Activated CD4-positive, alpha-beta T cell treated with anti-CD3 and anti-CD28 coated beads, Interleukin-2, amount 10 ng/mL, durations not matched to agents 7 days and 5 days (primary cell): ENCODE data around the gene PATE1. TPM values are rescaled to one million over a fixed set of nuclear protein-coding genes. Genes with fewer than 3 reads are reported as not detected.

ENCODE experiments used
- total RNA-seq, 2 experiments: library from RNA; stranded (reverse); gene quantifications; one replicate each; pipeline ENCODE4 v1.2.3, GENCODE V29; 2021

The PATE1 gene
- total RNA-seq, 2 experiments from 2014 or later, result not detected

Other genes starting within 250 kb of the PATE1 start
- 10 to 100 TPM; 37.3 to 44.3 TPM for gene EI24, start 176.8 kb upstream of the PATE1 start, total RNA-seq
- 100 to 1,000 TPM; 105 to 127 TPM for gene STT3A, start 153.4 kb upstream of the PATE1 start, total RNA-seq
- 10 to 100 TPM; 81.4 to 87.2 TPM for gene CHEK1, start 121.1 kb upstream of the PATE1 start, total RNA-seq
- gene ACRV1, start 65.4 kb upstream of the PATE1 start, total RNA-seq, result not detected
- gene PATE2, start 32.5 kb downstream of the PATE1 start, total RNA-seq, result under 1 TPM in 1 of 2 experiments, not detected in 1; 0.20 TPM
- not detected for gene PATE3, start 41.8 kb downstream of the PATE1 start, total RNA-seq
- not detected for gene PATE4, start 87.0 kb downstream of the PATE1 start, total RNA-seq
- gene HYLS1, start 141.4 kb downstream of the PATE1 start, total RNA-seq, result 10 to 100 TPM; 17.4 to 21.2 TPM
- gene PUS3, start 156.9 kb downstream of the PATE1 start, total RNA-seq, result 10 to 100 TPM in 1 of 2 experiments, 1 to 10 TPM in 1; 8.9 to 12.1 TPM
- gene DDX25, start 158.2 kb downstream of the PATE1 start, total RNA-seq, result under 1 TPM in 1 of 2 experiments, not detected in 1; 0.12 TPM
- not detected for gene VSIG10L2, start 199.8 kb downstream of the PATE1 start, total RNA-seq